NCI-H1436 (cell line): ENCODE measurements around the gene GRID2IP.
"Not testable (repeated sequence)": the region's sequence is repeated elsewhere in the genome, so short reads cannot be mapped to it uniquely, and the experiment has no call there.

ENCODE experiments used
- DNase-seq: peaks from one replicate; lab custom pipeline; 2025; lab: John Stamatoyannopoulos, UW

Gene GRID2IP

GRCh38 chr7:6487184-6487545 lies 64.1 kb downstream of the GRID2IP start:
- DNase-seq = no peak

DNA sequence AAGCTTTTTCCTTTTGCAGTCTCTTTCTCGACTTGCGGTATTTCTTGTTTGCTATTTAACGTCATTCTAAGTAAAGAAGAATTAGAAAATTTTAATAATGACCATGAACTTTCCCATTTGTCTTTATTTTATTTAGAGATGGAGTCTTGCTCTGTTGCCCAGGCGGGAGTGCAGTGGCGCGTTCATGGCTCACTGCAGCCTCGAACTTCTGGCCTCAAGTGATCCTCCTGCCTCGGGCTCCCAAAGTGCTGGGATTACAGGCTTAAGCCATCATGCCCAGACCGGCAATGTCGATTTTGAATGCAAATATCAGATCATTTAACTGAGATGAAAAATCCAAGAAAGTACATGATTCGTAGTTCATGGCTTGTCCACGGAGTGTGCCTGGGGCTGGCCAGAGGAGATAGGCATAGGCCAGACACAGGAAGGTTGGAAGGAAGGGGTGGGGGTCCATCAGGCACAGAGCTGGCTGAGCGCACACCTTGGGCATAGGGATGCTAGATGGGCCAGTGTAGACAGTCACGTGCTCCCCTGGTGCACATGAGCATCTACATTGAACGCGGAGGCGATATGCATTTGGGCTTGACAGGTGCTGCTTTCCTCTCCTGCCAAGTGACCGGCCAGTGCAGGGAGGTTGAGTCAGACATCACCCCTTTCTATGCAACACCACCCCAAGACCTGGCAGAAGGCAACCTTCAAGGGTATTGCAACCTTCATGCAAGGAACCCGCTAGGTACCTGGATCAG lies 64.7 kb downstream of the GRID2IP start:
- DNase-seq = no peak

GRCh38 chr7:6482743-6483119 lies 68.5 kb downstream of the GRID2IP start:
- no peak for DNase-seq

- no peak for DNase-seq
Measured at GRCh38 chr7:6482307-6482706, 69.0 kb downstream of the GRID2IP start.

DNA sequence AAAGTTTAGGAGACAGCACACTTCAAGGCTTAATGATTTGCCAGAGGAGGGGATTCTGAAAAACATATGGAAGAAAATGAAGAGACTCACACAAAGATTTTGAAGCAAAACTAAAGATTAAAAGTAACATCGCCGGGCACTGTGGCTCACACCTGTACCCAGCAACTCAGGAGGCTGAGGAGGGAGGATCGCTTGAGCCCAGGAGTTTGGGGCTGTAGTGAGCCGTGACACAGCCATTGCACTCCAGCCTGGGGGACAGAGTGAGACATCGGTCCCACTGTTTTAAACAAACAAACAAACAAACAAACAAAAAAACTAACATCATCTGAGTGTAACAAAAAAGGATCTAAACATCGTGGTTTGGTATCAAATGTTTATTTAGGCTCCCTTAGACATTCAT lies 69.8 kb downstream of the GRID2IP start:
- no peak for DNase-seq

GRCh38 chr7:6480323-6480660 lies 71.0 kb downstream of the GRID2IP start:
- no peak for DNase-seq

GRCh38 chr7:6479067-6479466 lies 72.2 kb downstream of the GRID2IP start:
- DNase-seq = no peak

DNA sequence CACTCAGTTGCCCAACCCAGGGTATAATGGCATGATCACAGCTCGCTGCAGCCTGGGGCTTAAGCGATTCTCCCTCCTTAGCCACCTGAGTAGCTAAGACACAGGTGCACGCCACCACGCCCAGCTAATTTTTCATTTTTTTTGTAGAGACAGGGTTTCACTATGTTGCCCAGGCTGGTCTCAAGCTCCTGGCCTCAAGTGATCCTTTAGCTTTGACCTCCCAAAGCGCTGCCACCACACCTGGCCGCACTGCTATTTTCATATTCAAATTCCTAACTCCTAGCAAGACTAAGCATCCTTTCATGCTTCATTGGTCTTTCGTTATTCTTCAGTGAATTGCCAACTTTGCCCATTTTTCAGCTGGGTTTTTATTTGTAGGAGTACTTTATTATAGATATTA lies 73.1 kb downstream of the GRID2IP start:
- DNase-seq = no peak

DNA sequence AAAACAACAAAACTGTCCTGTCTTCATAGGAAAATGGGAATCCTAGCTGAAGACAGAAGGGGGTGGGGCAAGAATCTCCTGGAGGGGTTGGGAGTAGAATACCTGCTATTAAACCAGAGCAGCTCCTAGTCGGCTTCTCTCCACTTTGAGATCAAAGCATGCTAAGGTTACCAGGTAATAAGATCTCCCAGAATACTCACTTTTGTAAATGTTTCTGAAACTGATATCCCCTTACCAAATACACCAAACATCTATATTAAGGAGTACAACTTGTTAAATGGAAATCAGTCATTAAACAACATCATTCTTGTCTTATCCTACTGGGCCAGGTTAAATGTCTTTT lies 74.0 kb downstream of the GRID2IP start:
- no peak for DNase-seq

GRCh38 chr7:6476596-6477317 lies 74.5 kb downstream of the GRID2IP start:
- DNase-seq = no peak

- no peak for DNase-seq
Measured at GRCh38 chr7:6475433-6476186, 75.7 kb downstream of the GRID2IP start.

DNA sequence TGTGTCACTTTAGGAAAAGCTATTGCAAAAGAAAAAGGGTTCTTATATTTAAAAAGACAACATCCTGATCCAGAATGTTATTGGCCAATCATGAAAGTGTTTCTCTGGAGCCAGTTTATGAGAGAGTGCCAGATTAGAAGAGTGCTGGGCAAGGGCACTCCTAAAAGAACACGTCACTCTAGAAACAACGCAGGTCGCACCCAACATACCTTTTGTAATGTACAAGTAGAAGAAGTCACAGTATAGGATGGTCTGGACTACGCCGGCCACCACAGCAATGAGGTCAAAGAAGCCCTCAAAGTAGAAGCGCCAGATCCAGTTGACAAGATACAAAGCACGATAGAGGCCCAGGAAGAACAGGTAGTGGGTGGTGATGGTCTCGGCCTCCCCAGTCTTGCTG lies 85.4 kb downstream of the GRID2IP start:
- no peak for DNase-seq

GRCh38 chr7:6463609-6464008 lies 87.7 kb downstream of the GRID2IP start:
- DNase-seq = not testable (repeated sequence)

DNA sequence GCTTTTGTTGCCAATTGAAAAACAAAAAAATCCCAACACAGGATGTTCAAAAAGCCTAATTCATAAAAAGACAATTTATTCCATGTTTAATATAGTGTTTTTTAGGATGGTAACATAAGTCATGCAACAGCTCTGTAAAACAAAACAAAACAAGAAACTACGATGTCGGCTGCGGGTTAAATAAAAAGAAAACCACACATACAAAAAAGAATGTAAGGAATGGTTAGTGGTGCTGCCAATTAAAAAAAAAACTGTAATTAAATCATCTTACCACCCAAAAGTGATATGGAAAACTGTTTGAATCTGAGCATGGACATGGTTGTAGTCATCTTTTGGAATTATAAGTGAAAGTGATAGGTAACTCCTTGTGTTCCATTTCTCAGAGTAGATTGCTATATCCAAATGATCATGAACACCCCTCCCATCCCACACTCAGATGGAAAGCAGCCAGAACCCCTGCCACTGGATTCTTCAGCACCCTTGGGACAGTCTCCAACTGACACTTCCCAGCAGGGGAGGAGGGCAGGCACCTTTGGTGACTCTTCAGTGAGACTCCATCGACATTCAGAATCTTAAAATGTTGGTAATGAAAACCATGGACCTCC lies 89.2 kb downstream of the GRID2IP start:
- no peak for DNase-seq

- DNase-seq = no peak
Measured at GRCh38 chr7:6460990-6461584, 90.2 kb downstream of the GRID2IP start.

GRCh38 chr7:6460303-6460702 lies 91.0 kb downstream of the GRID2IP start:
- no peak for DNase-seq

DNA sequence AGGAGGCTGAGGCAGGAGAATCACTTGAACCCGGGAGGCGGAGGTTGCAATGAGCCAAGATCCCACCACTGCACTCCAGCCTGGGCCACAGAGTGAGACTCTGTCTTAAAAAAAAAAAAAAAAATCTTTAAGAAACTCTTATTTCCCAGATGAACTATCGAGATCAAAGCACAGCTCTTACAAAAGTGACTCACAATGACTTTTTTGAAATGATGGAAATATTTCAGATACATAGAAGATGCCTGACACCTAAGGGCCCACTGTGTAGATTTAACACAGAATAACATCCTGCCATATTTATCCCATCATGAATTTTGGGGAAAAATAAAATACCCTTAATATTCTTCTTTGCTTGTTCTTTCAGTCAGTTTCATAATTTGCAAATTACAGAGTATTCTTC lies 92.6 kb downstream of the GRID2IP start:
- not testable (repeated sequence) for DNase-seq

- DNase-seq = no peak
Measured at GRCh38 chr7:6453734-6454133, 97.5 kb downstream of the GRID2IP start.

DNA sequence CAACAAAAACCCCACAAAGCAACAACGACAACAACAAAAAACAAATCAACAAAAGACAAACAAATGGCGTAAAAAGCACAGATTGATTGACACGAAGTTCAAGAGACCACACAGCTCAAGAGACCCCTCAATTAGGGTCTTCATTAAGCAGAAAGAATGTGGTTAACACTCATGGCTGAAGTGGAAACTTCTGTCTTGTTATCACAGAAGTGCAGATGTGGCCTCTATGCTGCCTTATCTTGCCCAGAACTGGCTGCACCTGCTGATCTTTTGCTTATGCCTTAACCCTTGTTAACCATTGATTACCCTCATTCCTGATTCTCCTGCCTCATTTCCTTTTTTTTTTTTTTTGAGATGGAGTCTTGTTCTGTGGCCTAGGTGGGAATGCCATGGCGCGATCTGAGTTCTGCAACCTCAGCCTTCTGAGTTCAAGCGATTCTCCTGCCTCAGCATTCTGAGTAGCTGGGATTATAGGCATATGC lies 100.0 kb downstream of the GRID2IP start:
- DNase-seq = no peak

DNA sequence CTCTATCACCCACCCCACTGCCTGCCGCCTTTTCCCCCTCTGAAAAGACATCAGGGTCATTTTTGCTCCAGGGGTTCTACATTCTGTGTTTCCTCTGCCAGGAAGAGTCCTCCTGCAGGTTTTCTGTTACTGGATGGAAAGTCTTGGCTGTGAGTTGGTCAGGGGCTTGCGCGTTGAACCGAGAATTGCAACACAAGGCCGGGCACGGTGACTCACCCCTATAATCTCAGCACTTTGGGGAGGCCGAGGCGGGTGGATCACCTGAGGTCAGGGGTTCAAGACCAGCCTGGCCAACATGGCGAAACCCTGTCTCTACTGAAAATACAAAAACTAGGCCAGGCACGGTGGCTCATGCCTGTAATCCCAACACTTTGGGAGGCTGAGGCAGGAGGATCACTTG lies 100.7 kb downstream of the GRID2IP start:
- not testable (repeated sequence) for DNase-seq

- DNase-seq = not testable (repeated sequence)
Measured at GRCh38 chr7:6449884-6450283, 101.4 kb downstream of the GRID2IP start.

DNA sequence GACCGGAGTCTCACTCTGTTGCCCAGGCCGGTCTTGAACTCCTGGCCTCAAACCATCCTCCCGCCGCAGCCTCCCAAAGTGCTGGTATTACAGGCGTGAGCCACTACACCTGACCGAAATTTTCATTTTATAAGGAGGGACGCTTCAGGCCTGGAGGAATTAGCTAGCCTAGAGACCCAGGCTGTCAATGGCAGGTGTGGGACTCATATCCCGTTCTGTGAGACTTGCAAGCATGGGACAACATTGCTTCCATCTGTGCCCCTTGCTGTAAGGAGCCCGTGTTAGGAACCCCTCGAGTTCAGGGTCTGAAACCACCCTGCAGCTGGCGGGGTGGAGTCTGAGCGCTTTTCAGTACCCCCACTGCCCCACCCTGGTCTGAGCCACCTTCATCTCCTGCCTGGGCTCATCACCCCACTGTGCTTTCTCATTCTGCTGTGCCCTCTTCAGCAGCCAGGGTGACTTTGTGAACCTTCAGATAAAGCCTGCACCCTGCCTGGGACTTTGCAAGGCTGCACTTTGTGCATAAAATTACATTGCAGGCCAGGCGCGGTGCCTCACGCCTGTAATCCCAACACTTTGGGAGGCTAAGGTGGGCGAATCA lies 102.2 kb downstream of the GRID2IP start:
- no peak for DNase-seq
